ENCODE data around the gene LRRTM2. TPM values are rescaled to one million over a fixed set of nuclear protein-coding genes. Genes with fewer than 3 reads are reported as not detected.
"Not testable (repeated sequence)": the region's sequence is repeated elsewhere in the genome, so short reads cannot be mapped to it uniquely, and the experiment has no call there.

Gene LRRTM2
- total RNA-seq, 1 donor from 2014 or later = 0.13 TPM

DNA sequence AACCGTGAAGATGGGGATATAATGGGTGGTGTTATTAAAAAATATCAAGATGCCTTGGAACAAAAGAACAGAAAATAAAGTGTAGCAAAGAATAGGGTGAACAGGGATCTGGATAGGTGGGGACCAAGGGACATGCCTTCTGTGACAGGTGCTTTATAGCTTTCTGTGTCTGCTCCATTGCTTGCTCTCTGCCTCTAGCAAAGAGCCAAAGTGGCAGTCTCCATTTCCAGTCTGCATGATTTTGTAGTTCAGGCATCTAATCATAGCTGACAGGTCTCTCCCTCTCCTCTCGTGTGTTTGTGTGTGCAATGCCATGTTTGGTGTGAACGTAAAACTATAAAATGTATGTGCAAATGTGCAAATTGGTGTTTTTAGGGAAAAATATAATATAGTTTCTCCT, 35.0 kb downstream of the LRRTM2 start:
- DNase-seq (ENCODE audit: low spot score in 2 of 2, unreplicated experiment in 2 of 2) = no peak
- H3K4me3 Mint-ChIP-seq = no peak overlapping the region
- TF ChIP-seq, protein P1, sequence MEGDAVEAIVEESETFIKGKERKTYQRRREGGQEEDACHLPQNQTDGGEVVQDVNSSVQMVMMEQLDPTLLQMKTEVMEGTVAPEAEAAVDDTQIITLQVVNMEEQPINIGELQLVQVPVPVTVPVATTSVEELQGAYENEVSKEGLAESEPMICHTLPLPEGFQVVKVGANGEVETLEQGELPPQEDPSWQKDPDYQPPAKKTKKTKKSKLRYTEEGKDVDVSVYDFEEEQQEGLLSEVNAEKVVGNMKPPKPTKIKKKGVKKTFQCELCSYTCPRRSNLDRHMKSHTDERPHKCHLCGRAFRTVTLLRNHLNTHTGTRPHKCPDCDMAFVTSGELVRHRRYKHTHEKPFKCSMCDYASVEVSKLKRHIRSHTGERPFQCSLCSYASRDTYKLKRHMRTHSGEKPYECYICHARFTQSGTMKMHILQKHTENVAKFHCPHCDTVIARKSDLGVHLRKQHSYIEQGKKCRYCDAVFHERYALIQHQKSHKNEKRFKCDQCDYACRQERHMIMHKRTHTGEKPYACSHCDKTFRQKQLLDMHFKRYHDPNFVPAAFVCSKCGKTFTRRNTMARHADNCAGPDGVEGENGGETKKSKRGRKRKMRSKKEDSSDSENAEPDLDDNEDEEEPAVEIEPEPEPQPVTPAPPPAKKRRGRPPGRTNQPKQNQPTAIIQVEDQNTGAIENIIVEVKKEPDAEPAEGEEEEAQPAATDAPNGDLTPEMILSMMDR (IDR thresholded peaks at IDR 0.05; ENCODE audit: unreplicated experiment) = no peak
- no peaks in the 10 kb centered on the region for H3K27me3 Mint-ChIP-seq (ENCODE audit: low read depth)
- H3K27ac Mint-ChIP-seq = peak overlapping the region; percentile 23
- peaks cover 26% of the 10 kb centered on the region for H3K4me1 Mint-ChIP-seq
- peaks cover 9% of the 10 kb centered on the region for H3K36me3 Mint-ChIP-seq
- H3K9me3 Mint-ChIP-seq = peaks cover 3% of the 10 kb centered on the region

DNA sequence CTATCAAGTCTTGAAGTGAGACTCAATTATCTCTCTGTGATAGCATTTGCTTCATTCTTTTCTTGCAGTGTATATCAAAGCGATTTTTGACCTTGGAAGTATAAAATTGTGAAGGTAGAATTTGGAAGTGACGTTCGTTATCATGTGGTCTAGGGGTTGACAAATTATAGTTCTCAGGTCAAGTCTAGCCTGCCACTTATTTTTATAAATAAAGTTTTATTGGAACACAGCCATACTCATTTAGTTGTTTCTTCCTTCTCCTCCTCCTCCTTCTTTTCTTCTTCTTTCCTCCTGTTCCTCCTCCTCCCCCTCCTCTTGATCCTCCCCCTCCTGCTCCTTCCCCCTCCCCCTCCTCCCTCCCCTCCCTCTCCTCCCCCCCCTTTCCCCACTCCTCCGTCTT, 38.0 kb downstream of the LRRTM2 start:
- Mint-ChIP-seq H3K4me1 (peaks cover 23% of the 10 kb centered on the region), H3K4me3 (no peak overlapping the region), H3K9me3 (peaks cover 3% of the 10 kb centered on the region), H3K36me3 (peaks cover 9% of the 10 kb centered on the region), H3K27ac (no peak overlapping the region), H3K27me3 (ENCODE audit: low read depth) (no peaks in the 10 kb centered on the region)
- DNase-seq (ENCODE audit: low spot score in 2 of 2, unreplicated experiment in 2 of 2) = no peak
- TF ChIP-seq, protein P1 (IDR thresholded peaks at IDR 0.05; ENCODE audit: unreplicated experiment) = no peak

DNA sequence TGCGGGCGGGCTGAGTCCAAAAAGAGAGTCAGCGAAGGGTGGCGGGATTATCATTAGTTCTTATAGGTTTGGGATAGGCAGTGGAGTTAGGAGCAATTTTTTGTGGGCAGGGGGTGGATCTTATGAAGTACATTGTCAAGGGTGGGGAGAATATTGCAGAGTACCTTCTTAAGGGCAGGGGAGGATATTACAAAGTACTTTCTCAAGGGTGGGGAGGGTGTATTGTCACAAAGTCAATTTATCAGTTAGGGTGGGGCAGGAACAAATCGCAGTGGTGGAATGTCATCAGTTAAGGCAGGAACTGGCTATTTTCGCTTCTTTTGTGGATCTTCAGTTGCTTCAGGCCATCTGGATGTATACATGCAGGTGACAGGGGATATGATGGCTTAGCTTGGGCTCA, 40.3 kb downstream of the LRRTM2 start:
- H3K27me3 Mint-ChIP-seq (ENCODE audit: low read depth); DNase-seq (ENCODE audit: low spot score in 2 of 2, unreplicated experiment in 2 of 2); H3K4me3 Mint-ChIP-seq; H3K9me3 Mint-ChIP-seq: not testable (repeated sequence)
- H3K4me1 Mint-ChIP-seq = peaks cover 22% of the 10 kb centered on the region
- peak overlapping the region; percentile 60 for H3K27ac Mint-ChIP-seq
- peaks cover 16% of the 10 kb centered on the region for H3K36me3 Mint-ChIP-seq

DNA sequence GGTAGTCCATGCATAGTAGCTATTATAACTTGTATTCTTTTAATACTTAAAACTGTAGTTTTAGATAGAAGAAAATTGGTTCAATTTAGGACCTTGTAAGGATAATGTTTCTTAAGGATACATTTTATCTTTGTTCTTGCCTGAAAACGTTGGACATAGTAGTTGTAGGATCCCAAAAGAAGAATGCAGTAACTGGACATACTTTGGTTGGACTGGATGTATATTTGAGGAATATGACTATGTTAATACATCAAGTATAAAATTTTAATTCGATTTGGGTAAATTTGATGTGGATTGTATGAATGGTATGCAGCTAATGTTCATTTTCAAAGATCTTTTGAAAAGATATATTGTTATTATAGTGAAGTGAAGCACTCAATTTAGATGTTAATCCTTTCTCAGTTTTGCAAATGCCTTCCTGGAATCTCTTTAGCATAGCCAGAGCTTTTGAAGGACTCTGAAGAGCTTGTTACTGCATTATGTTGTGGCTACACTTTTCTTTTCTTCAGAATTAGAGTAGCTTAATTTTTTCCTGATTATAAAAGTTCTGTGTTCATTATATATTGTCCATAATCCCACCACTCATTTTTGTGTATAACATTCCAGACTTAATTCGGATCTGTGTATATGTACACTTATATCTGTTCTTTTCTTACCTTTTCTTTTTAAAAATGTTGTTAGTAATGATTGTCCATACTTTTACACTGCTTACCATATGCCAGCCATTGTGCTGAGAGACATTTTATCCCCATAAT, 41.2 kb downstream of the LRRTM2 start:
- Mint-ChIP-seq H3K36me3 (peaks cover 21% of the 10 kb centered on the region), H3K27me3 (ENCODE audit: low read depth) (no peaks in the 10 kb centered on the region), H3K4me1 (peaks cover 21% of the 10 kb centered on the region), H3K9me3 (peaks cover 3% of the 10 kb centered on the region), H3K27ac (peak overlapping the region; percentile 66), H3K4me3 (no peak overlapping the region)
- DNase-seq (ENCODE audit: low spot score in 2 of 2, unreplicated experiment in 2 of 2) = no peak
- TF ChIP-seq, protein P1 (IDR thresholded peaks at IDR 0.05; ENCODE audit: unreplicated experiment) = no peak

DNA sequence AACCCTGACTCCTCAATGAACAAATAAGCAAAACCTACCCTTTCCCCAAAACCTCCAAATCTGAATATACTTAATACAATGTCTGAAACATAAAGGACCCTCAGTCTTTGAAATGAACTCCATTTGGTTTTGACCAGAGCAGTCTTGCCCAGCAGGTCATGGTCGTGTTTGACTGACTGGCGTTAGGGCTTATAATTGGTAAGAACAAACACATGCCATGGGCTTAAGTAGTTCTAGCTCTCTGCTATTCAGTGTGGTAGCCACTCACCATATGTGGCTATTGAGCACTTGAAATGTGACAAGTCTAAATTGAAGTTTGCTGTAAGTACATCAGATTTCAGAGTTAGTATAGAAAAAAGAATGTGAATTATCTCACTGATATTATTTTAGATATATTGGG, 42.1 kb downstream of the LRRTM2 start:
- H3K36me3 Mint-ChIP-seq = peaks cover 24% of the 10 kb centered on the region
- no peaks in the 10 kb centered on the region for H3K27me3 Mint-ChIP-seq (ENCODE audit: low read depth)
- H3K9me3 Mint-ChIP-seq = peaks cover 3% of the 10 kb centered on the region
- peaks cover 21% of the 10 kb centered on the region for H3K4me1 Mint-ChIP-seq
- no peak overlapping the region for H3K4me3 Mint-ChIP-seq
- peak overlapping the region; percentile 78 for H3K27ac Mint-ChIP-seq
- TF ChIP-seq, protein P1 (IDR thresholded peaks at IDR 0.05; ENCODE audit: unreplicated experiment) = no peak
- DNase-seq (ENCODE audit: low spot score in 2 of 2, unreplicated experiment in 2 of 2) = no peak

DNA sequence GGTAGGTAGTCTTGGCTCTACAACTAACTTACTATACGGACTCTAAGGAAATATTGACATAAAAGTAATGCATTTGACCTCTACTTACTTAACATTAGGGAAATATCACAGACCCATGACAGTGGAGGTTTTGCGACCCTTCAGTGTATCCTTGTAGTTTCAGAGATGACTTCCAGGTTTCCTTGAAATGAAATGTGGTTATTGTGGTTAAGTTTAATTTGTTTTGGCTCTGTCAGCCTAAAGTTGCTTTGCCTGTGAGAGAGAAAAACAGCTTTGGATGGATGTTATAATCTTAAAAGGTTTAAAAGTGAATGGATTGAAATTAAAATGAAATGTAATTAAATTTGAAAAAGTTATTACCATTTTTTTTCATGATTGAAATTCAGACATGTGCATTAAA, 42.9 kb downstream of the LRRTM2 start:
- Mint-ChIP-seq H3K27me3 (ENCODE audit: low read depth) (no peaks in the 10 kb centered on the region), H3K36me3 (peaks cover 29% of the 10 kb centered on the region), H3K4me3 (no peak overlapping the region), H3K4me1 (peaks cover 24% of the 10 kb centered on the region), H3K9me3 (peaks cover 3% of the 10 kb centered on the region), H3K27ac (peak overlapping the region; percentile 44)
- TF ChIP-seq, protein P1 (IDR thresholded peaks at IDR 0.05; ENCODE audit: unreplicated experiment) = no peak
- DNase-seq (ENCODE audit: low spot score in 2 of 2, unreplicated experiment in 2 of 2) = no peak
